Common myeloid progenitor, CD34-positive (primary cell): ENCODE measurements around the gene TMPRSS11E.
"Not testable (repeated sequence)": the region's sequence is repeated elsewhere in the genome, so short reads cannot be mapped to it uniquely, and the experiment has no call there.

Experiments
- CTCF ChIA-PET: fragments of 350-600 bp; sonication (Branson Sonifier 250); formaldehyde crosslinking; loops from one replicate; lab custom pipeline; 2021; ENCODE audit warnings: antibody characterized with exemption; lab: Charles Lee
- POLR2A ChIA-PET: fragments of 350-600 bp; sonication (Branson Sonifier 250); formaldehyde crosslinking; loops from one replicate; lab custom pipeline; 2021; ENCODE audit warnings: antibody characterized with exemption; lab: Charles Lee
- DNase-seq, 3 donors: peaks; one replicate each; pipeline versions ENCODE4 v3.0.0 to v3.0.0-alpha.2; 2013
- H3K27ac ChIP-seq, 2 experiments: 1 replicate in 1 of 2; 2 replicates in 1 of 2; pipeline ENCODE4 v1.7.0; 2013; ENCODE audit warnings: inconsistent platforms in 2 of 2, low read length in 2 of 2, mild to moderate bottlenecking in 2 of 2, low read depth in 1 of 2, moderate library complexity in 1 of 2; ENCODE audit not compliant: severe bottlenecking in 2 of 2, insufficient read depth in 1 of 2, poor library complexity in 1 of 2
- H3K27me3 ChIP-seq, 5 experiments: replicated peaks in 2 of 5; 1 replicate in 3 of 5; 2 replicates in 2 of 5; pipeline versions ENCODE4 v1.6.1 to v1.7.0; 2013; ENCODE audit warnings: low read length in 4 of 5, mild to moderate bottlenecking in 2 of 5, moderate library complexity in 2 of 5, inconsistent platforms in 1 of 5; ENCODE audit not compliant: insufficient read depth in 5 of 5, control insufficient read depth in 4 of 5
- H3K36me3 ChIP-seq, 4 experiments: 1 replicate in 2 of 4; 2 replicates in 2 of 4; pipeline versions ENCODE4 v1.6.1 to v1.7.0; 2013; ENCODE audit warnings: low read length in 3 of 4, control low read depth in 1 of 4, mild to moderate bottlenecking in 1 of 4; ENCODE audit not compliant: control insufficient read depth in 4 of 4, insufficient read depth in 4 of 4
- H3K4me1 ChIP-seq, 4 experiments: 1 replicate in 3 of 4; 2 replicates in 1 of 4; pipeline versions ENCODE4 v1.6.1 to v1.7.1; 2013; ENCODE audit warnings: low read length in 3 of 4, mild to moderate bottlenecking in 3 of 4, control low read depth in 1 of 4, inconsistent platforms in 1 of 4, moderate library complexity in 1 of 4; ENCODE audit not compliant: control insufficient read depth in 4 of 4, insufficient read depth in 4 of 4; ENCODE audit errors: control extremely low read depth in 1 of 4
- H3K4me3 ChIP-seq, 7 experiments: 1 replicate in 4 of 7; 2 replicates in 3 of 7; pipeline versions ENCODE4 v1.5.1 to v1.7.0; 2013; ENCODE audit warnings: mild to moderate bottlenecking in 7 of 7, low read length in 6 of 7, moderate library complexity in 6 of 7, inconsistent platforms in 2 of 7, low read depth in 2 of 7, control low read depth in 1 of 7; ENCODE audit not compliant: insufficient read depth in 4 of 7, control insufficient read depth in 1 of 7; ENCODE audit errors: extremely low read depth in 1 of 7
- H3K9me3 ChIP-seq, 5 experiments: 1 replicate in 4 of 5; 2 replicates in 1 of 5; pipeline versions ENCODE4 v1.6.1 to v1.7.1; 2013; ENCODE audit warnings: low read length in 4 of 5, mild to moderate bottlenecking in 2 of 5, inconsistent platforms in 1 of 5, low read depth in 1 of 5, moderate library complexity in 1 of 5; ENCODE audit not compliant: control insufficient read depth in 4 of 5, insufficient read depth in 2 of 5; ENCODE audit errors: control extremely low read depth in 1 of 5
- WGBS: methylation state at CpG from one replicate; pipeline ENCODE4 v1.1.5; 2013; ENCODE audit not compliant: insufficient coverage; 5-methylcytosine and 5-hydroxymethylcytosine counted together

The TMPRSS11E gene

DNA sequence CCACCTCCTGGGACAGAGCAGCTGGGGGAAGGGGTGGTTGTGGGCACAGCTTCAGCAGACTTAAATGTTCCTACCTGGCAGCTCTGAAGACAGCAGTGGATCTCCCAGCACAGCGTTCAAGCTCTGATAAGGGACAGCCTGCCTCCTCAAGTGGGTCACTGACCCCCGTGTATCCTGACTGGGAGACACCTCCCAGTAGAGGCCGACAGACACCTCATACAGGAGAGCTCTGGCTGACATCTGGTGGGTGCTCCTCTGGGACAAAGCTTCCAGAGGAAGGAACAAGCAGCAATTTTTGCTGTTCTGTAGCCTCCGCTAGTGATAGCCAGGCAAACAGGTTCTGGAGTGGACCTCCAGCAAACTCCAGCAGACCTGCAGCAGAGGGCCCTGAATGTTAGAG is 56.2 kb downstream of the TMPRSS11E start:
- H3K9me3 ChIP-seq, H3K36me3 ChIP-seq, H3K4me1 ChIP-seq, H3K27ac ChIP-seq, DNase-seq, H3K4me3 ChIP-seq, CTCF ChIA-PET, POLR2A ChIA-PET, H3K27me3 ChIP-seq: not testable (repeated sequence)
- 95% methylated on average over 3 of the region's 4 CpGs for WGBS

DNA sequence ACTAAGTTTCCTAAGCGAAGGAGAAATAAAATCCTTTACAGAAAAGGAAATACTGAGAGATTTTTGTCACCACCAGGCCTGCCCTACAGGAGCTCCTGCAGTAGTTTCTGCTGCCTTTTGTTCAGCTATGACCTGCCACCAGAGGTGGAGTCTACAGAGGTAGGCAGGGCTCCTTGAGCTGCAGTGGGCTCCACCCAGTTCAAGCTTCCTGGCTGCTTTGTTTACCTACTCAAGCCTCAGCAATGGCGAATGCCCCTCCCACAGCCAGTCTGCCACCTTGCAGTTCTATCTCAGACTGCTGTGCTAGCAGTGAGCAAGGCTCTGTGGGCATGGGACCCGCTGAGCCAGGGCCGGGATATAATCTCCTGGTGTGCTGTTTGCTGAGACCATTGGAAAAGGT is 57.6 kb downstream of the TMPRSS11E start:
- H3K27me3 ChIP-seq, POLR2A ChIA-PET, DNase-seq, H3K4me3 ChIP-seq, H3K9me3 ChIP-seq, H3K36me3 ChIP-seq, H3K27ac ChIP-seq, CTCF ChIA-PET, H3K4me1 ChIP-seq: not testable (repeated sequence)
- 100% methylated on average over 4 of the region's 4 CpGs for WGBS

- H3K36me3 ChIP-seq, H3K4me1 ChIP-seq, H3K27me3 ChIP-seq, POLR2A ChIA-PET, H3K9me3 ChIP-seq, CTCF ChIA-PET, H3K27ac ChIP-seq, DNase-seq, H3K4me3 ChIP-seq: not testable (repeated sequence)
- no CpG with 5 or more reads among the region's 1 CpG for WGBS
Observed at GRCh38 chr4:68505452-68505851, 58.2 kb downstream of the TMPRSS11E start.

- Histone ChIP-seq H3K27ac (no peak overlapping the region), H3K4me3 (no peak overlapping the region), H3K4me1 (no peaks in the 10 kb centered on the region), H3K27me3 (no peaks in the 10 kb centered on the region), H3K9me3 (no peaks in the 10 kb centered on the region), H3K36me3 (no peaks in the 10 kb centered on the region)
- no peak for DNase-seq
- CTCF ChIA-PET, result interaction anchor here (1.0 kb wide), 1 partner anchor 20 kb away, joined by 3 read pairs; no protein-coding TSS in a partner anchor
- no CpG with 5 or more reads among the region's 1 CpG for WGBS
- POLR2A ChIA-PET, result no interaction called here
Observed at GRCh38 chr4:68518889-68519288, 71.6 kb downstream of the TMPRSS11E start.

DNA sequence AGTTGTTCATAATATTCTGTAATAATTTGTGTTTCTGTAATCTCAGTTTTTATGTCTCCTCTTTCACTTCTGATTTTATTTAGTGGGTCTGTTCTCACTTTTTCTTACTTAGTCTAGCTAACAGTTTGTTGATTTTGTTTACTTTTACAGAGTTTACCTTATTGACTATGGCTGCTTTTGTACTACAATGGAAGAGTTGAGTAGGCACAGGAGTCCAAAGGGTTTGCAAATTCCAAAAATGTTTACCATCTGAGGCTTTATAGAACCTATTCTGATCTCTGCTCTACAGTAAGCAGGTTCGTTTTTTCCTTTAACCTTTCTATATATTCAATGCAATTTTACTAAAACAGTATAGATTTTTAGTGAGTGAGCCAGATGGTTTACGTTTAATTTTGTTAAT is 73.7 kb downstream of the TMPRSS11E start:
- CTCF ChIA-PET, result no interaction called here
- POLR2A ChIA-PET, result no interaction called here

DNA sequence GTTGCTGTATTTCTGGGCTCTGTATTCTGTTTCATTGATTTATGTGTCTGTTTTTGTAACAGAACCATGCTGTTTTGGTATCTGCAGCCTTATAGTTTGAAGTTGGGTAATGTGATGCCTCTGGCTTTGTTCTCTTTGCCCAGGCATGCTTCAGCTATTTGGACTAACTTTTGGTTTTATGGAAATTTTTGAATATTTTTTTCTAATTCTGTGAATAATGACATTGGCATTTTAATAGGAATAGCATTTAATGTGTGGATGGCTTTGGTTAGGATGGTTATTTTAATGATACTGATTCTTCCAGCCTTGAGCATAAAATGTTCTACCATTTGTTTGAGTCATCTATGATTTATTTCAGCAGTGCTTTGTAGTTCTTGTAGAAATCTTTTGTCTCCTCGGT is 75.0 kb downstream of the TMPRSS11E start:
- H3K27me3 ChIP-seq, H3K36me3 ChIP-seq, H3K4me3 ChIP-seq, DNase-seq, H3K27ac ChIP-seq, H3K4me1 ChIP-seq, H3K9me3 ChIP-seq, POLR2A ChIA-PET, CTCF ChIA-PET: not testable (repeated sequence)
- WGBS, result no CpG with 5 or more reads among the region's 1 CpG

More for the DNA sequence above, 73.7 kb downstream of the TMPRSS11E start:
- no CpG with 5 or more reads among the region's 2 CpGs for WGBS
- H3K36me3 ChIP-seq, result no peaks in the 10 kb centered on the region
- no peak overlapping the region for H3K4me3 ChIP-seq
- DNase-seq, result no peak
- no peaks in the 10 kb centered on the region for H3K4me1 ChIP-seq
- H3K27ac ChIP-seq, result no peak overlapping the region
- H3K27me3 ChIP-seq, result no peaks in the 10 kb centered on the region
- H3K9me3 ChIP-seq, result peaks cover 0 to 1% (median 0%) of the 10 kb centered on the region in 5 experiments

GRCh38 chr4:68535974-68536373 is 88.7 kb downstream of the TMPRSS11E start:
- Histone ChIP-seq H3K27me3 (no peaks in the 10 kb centered on the region), H3K36me3 (no peaks in the 10 kb centered on the region), H3K27ac (no peak overlapping the region), H3K4me3 (no peak overlapping the region), H3K9me3 (no peaks in the 10 kb centered on the region), H3K4me1 (no peaks in the 10 kb centered on the region)
- POLR2A ChIA-PET, result no interaction called here
- DNase-seq, result no peak
- WGBS, result 17% methylated on average over 1 of the region's 6 CpGs
- CTCF ChIA-PET, result no interaction called here
